GM23338 (cell line): Measurements from ENCODE around the gene GRN.

Experiments used
- CREB1 ChIP-seq: fragments of 250-450 bp; sonication (Bioruptor Pico); IDR thresholded peaks from 2 replicates; pipeline ENCODE4 v1.5.0; 2020; ENCODE audit warnings: low read depth, mild to moderate bottlenecking, moderate library complexity
- EZH2 ChIP-seq: fragments of 200-600 bp; sonication (generic); IDR thresholded peaks from one replicate; pipeline ENCODE4 v1.8.0; 2017; ENCODE audit warnings: antibody characterized with exemption, mild to moderate bottlenecking, low read depth; ENCODE audit not compliant: unreplicated experiment
- EZH2phosphoT487 ChIP-seq: fragments of 200-600 bp; sonication (generic); IDR thresholded peaks from one replicate; pipeline ENCODE4 v1.8.1; 2018; ENCODE audit warnings: antibody characterized with exemption; ENCODE audit not compliant: unreplicated experiment
- JUNB ChIP-seq: IDR thresholded peaks from one replicate; pipeline ENCODE4 v1.6.1; 2016; ENCODE audit warnings: antibody characterized with exemption; ENCODE audit not compliant: unreplicated experiment
- POLR2AphosphoS5 ChIP-seq: IDR thresholded peaks from 2 replicates; pipeline ENCODE4 v1.6.1; 2016; ENCODE audit warnings: antibody characterized with exemption, low read depth
- TF ChIP-seq, protein P1 (sequence below), 2 experiments: fragments of 200-600 bp in 1 of 2; sonication (generic) in 1 of 2; conservative IDR thresholded peaks; 2 replicates each; pipeline versions ENCODE4 v1.5.1 to v1.6.1; 2016 to 2017; ENCODE audit warnings: antibody characterized with exemption in 2 of 2, low read depth in 2 of 2, mild to moderate bottlenecking in 2 of 2, moderate library complexity in 1 of 2
- TF ChIP-seq, protein P2 (sequence below): IDR thresholded peaks from one replicate; pipeline ENCODE4 v1.6.1; 2018; ENCODE audit warnings: antibody characterized with exemption; ENCODE audit not compliant: unreplicated experiment

DNA sequence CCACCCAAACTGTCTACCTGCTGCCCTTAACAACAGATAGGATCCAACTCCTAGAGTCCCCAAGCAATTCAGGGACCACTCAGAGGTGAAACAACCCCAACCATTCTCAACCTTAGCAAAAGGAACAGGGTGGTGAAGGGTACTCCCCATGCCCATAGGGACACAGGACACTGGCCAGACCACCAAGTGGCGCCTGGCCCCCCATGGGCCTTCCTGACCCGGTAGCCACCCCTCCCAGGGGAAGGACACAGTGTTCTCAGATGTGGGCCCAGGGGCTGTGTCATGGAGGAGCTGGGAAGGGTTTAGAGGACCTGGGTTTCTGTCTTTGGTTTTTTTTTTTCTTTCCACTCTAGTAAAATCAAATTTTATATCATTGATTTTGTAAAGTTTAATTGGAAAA lies 10.8 kb upstream of the GRN start:
- TF ChIP-seq, protein P1, sequence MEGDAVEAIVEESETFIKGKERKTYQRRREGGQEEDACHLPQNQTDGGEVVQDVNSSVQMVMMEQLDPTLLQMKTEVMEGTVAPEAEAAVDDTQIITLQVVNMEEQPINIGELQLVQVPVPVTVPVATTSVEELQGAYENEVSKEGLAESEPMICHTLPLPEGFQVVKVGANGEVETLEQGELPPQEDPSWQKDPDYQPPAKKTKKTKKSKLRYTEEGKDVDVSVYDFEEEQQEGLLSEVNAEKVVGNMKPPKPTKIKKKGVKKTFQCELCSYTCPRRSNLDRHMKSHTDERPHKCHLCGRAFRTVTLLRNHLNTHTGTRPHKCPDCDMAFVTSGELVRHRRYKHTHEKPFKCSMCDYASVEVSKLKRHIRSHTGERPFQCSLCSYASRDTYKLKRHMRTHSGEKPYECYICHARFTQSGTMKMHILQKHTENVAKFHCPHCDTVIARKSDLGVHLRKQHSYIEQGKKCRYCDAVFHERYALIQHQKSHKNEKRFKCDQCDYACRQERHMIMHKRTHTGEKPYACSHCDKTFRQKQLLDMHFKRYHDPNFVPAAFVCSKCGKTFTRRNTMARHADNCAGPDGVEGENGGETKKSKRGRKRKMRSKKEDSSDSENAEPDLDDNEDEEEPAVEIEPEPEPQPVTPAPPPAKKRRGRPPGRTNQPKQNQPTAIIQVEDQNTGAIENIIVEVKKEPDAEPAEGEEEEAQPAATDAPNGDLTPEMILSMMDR (conservative IDR thresholded peaks at IDR 0.05; ENCODE audit: low read depth in 2 of 2) = no peak
- no peak for TF ChIP-seq CREB1
- no peak for TF ChIP-seq POLR2AphosphoS5
- TF ChIP-seq JUNB = no peak
- TF ChIP-seq EZH2phosphoT487 = no peak
- TF ChIP-seq EZH2 = no peak
- TF ChIP-seq, protein P2, sequence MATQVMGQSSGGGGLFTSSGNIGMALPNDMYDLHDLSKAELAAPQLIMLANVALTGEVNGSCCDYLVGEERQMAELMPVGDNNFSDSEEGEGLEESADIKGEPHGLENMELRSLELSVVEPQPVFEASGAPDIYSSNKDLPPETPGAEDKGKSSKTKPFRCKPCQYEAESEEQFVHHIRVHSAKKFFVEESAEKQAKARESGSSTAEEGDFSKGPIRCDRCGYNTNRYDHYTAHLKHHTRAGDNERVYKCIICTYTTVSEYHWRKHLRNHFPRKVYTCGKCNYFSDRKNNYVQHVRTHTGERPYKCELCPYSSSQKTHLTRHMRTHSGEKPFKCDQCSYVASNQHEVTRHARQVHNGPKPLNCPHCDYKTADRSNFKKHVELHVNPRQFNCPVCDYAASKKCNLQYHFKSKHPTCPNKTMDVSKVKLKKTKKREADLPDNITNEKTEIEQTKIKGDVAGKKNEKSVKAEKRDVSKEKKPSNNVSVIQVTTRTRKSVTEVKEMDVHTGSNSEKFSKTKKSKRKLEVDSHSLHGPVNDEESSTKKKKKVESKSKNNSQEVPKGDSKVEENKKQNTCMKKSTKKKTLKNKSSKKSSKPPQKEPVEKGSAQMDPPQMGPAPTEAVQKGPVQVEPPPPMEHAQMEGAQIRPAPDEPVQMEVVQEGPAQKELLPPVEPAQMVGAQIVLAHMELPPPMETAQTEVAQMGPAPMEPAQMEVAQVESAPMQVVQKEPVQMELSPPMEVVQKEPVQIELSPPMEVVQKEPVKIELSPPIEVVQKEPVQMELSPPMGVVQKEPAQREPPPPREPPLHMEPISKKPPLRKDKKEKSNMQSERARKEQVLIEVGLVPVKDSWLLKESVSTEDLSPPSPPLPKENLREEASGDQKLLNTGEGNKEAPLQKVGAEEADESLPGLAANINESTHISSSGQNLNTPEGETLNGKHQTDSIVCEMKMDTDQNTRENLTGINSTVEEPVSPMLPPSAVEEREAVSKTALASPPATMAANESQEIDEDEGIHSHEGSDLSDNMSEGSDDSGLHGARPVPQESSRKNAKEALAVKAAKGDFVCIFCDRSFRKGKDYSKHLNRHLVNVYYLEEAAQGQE = no peak
